Activated T-cell treated with anti-CD3 and anti-CD28 coated beads, Interleukin-2, amount 50 U/mL, for 72 hours (primary cell): Measurements from ENCODE around the gene NAP1L1. TPM values are rescaled to one million over a fixed set of nuclear protein-coding genes. Genes with fewer than 3 reads are reported as not detected.

Source experiments
- ATAC-seq, 2 donors: fragments of 150-1000 bp; cut with Tn5 transposase; replicated peaks in 1 of 2; 2 replicates each; pipeline ENCODE4 v1.10.0; 2021; ENCODE audit warnings: moderate library complexity in 2 of 2, mild to moderate bottlenecking in 1 of 2
- DNase-seq, 2 donors: peaks; one replicate each; pipeline ENCODE4 v3.0.0; 2021 to 2022; ENCODE audit warnings: mixed read lengths in 1 of 2
- H3K27ac Mint-ChIP-seq: one replicate; pipeline ENCODE4 v1.8.0; 2022; ENCODE audit warnings: mild to moderate bottlenecking, moderate library complexity, mixed read lengths
- H3K27me3 Mint-ChIP-seq: one replicate; pipeline ENCODE4 v1.8.0; 2022; ENCODE audit warnings: low read depth, mixed read lengths
- H3K36me3 Mint-ChIP-seq, 2 donors: one replicate each; pipeline ENCODE4 v1.8.0; 2022; ENCODE audit warnings: mixed read lengths in 2 of 2, mild to moderate bottlenecking in 1 of 2; ENCODE audit not compliant: insufficient read depth in 2 of 2
- H3K4me1 Mint-ChIP-seq: one replicate; pipeline ENCODE4 v1.8.0; 2022; ENCODE audit warnings: low read depth, mixed read lengths
- H3K4me3 Mint-ChIP-seq, 2 donors: one replicate each; pipeline ENCODE4 v1.8.0; 2022; ENCODE audit warnings: mild to moderate bottlenecking in 2 of 2, mixed read lengths in 2 of 2, moderate library complexity in 2 of 2
- H3K9me3 Mint-ChIP-seq, 2 donors: one replicate each; pipeline ENCODE4 v1.8.0; 2022; ENCODE audit warnings: mixed read lengths in 2 of 2
- total RNA-seq, 2 donors: library from RNA; stranded (reverse); gene quantifications; one replicate each; pipeline ENCODE4 v1.2.3, GENCODE V29; 2022

The NAP1L1 gene
- total RNA-seq, 2 donors from 2014 or later: 849 to 969 TPM

DNA sequence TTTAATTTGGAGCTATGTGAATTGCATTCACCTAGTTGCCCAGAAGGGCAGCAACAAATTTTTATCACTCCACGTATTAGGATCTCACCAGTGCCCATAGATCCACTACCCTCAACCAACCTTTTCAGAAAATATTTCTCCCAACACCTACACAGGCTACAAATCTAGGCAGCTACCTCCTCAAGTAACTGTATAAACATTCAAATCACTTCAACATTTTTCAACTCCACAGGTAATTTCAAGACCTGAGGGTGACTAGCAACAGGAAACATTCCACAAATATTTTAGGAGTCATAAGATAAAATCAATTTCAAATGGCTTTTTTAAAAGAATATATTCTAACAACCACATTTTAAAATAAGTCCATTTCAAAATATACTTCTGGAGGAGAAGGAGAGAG lies 65.8 kb downstream of the NAP1L1 start:
- Mint-ChIP-seq H3K36me3 (peaks cover 0 to 1% of the 10 kb centered on the region in 2 donors), H3K4me3 (peak overlapping the region in 1 of 2 donors; percentile 25), H3K9me3 (no peaks in the 10 kb centered on the region), H3K27ac (peak overlapping the region; percentile 44), H3K27me3 (no peaks in the 10 kb centered on the region), H3K4me1 (peaks cover 59% of the 10 kb centered on the region)
- ATAC-seq: no peak
- DNase-seq: no peak

DNA sequence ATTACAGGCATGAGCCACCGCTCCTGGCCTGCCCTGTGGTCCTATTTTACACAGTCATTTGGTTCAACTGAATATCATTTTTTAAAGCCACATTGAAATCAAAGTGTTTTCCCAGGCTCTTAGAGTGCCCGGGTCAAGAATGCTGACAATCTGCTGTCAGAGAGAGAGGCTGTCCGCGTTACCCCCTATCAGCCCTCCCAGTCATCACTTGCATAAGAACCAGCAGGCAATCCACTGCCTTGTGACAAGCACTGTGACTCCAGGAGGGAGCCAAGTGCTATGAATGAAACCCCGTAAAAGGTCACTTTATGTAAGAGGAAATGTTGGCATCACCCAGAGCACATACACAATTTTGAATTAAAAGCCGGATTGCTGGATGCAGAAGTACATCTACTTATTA lies 66.4 kb downstream of the NAP1L1 start:
- peak overlapping the region in 1 of 2 donors; percentile 17 for H3K4me3 Mint-ChIP-seq
- peaks cover 59% of the 10 kb centered on the region for H3K4me1 Mint-ChIP-seq

GRCh38 chr12:76014007-76014406 lies 70.5 kb downstream of the NAP1L1 start:
- ATAC-seq: no peak
- Mint-ChIP-seq H3K9me3 (no peaks in the 10 kb centered on the region), H3K4me3 (no peak overlapping the region), H3K36me3 (peaks cover 0 to 1% of the 10 kb centered on the region in 2 donors), H3K27ac (no peak overlapping the region), H3K4me1 (peaks cover 28% of the 10 kb centered on the region), H3K27me3 (no peaks in the 10 kb centered on the region)
- no peak for DNase-seq

More for the DNA sequence above, 66.4 kb downstream of the NAP1L1 start:
- H3K27me3 Mint-ChIP-seq: no peaks in the 10 kb centered on the region
- peaks cover 0 to 1% of the 10 kb centered on the region in 2 donors for H3K36me3 Mint-ChIP-seq
- DNase-seq: no peak
- no peaks in the 10 kb centered on the region for H3K9me3 Mint-ChIP-seq
- no peak for ATAC-seq
- H3K27ac Mint-ChIP-seq: no peak overlapping the region

GRCh38 chr12:76013603-76014002 lies 70.9 kb downstream of the NAP1L1 start:
- no peaks in the 10 kb centered on the region for H3K27me3 Mint-ChIP-seq
- H3K9me3 Mint-ChIP-seq: no peaks in the 10 kb centered on the region
- peaks cover 24% of the 10 kb centered on the region for H3K4me1 Mint-ChIP-seq
- no peak overlapping the region for H3K27ac Mint-ChIP-seq
- no peak overlapping the region for H3K4me3 Mint-ChIP-seq
- DNase-seq (no peak), ATAC-seq (no peak)
- H3K36me3 Mint-ChIP-seq: peaks cover 0 to 1% of the 10 kb centered on the region in 2 donors

- DNase-seq (no peak), ATAC-seq (no peak)
- H3K9me3 Mint-ChIP-seq: no peaks in the 10 kb centered on the region
- H3K27ac Mint-ChIP-seq: no peak overlapping the region
- no peak overlapping the region for H3K4me3 Mint-ChIP-seq
- H3K4me1 Mint-ChIP-seq: peaks cover 16% of the 10 kb centered on the region
- H3K27me3 Mint-ChIP-seq: peaks cover 6% of the 10 kb centered on the region
- no peaks in the 10 kb centered on the region for H3K36me3 Mint-ChIP-seq
These were observed 71.8 kb downstream of the NAP1L1 start for GRCh38 chr12:76012644-76013043.

DNA sequence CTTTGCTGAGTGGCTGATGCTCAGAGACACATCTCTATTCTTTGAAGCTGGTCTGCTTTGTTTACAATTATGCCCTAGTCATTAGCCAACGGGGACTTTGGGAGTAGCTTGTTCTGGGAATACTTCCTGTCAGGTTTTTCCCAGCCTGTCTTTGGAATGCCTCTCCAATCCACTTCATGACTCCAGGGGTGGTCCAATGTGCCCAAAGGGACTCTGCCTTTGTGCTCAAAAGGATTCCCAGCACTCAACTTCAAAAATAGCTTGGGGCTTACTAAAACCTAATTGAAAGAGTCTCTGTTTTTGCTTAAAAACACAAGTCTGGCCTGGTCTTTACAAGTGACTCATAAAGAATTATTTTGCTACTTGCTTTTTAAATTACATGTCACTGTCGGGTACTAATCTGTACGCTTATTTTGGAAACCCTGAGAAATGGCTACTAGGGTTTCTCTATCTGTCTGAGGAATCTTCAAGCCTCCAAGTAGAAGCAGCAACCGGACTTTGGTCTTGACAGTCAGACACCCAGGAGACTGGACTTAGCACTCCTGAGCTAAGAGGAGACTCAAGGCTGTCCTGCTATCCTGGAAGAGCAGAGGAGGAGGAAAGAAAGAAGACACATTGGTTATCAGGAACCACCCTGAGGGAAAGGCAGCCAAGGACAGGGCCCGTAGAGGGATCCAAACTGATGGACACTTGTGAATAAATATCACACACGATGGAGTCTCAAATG lies 73.6 kb downstream of the NAP1L1 start:
- no peak for ATAC-seq
- H3K4me1 Mint-ChIP-seq: peaks cover 9% of the 10 kb centered on the region
- no peak for DNase-seq
- H3K4me3 Mint-ChIP-seq: no peak overlapping the region
- H3K27me3 Mint-ChIP-seq: peaks cover 18% of the 10 kb centered on the region
- no peak overlapping the region for H3K27ac Mint-ChIP-seq
- no peaks in the 10 kb centered on the region for H3K36me3 Mint-ChIP-seq
- no peaks in the 10 kb centered on the region for H3K9me3 Mint-ChIP-seq

DNA sequence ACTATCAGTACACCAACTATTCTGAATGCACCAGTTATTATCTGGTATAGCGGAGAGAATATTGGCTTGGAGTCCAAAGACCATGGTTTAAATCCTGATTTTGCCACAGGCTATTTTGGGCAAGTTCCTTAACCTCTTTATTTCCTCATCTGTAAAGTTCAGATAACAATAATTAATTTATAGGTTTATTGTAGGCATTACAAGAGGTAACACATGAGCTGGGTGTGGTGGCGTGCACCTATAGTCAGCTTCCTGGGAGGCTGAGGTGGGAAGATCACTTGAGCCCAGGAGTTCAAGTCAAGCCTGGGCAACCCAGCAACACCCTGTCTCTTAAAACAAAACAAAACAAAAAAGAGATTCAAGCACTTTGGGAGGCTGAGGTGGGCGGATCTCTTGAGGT lies 76.1 kb downstream of the NAP1L1 start:
- Mint-ChIP-seq H3K9me3 (peaks cover 3% of the 10 kb centered on the region in 2 donors), H3K27me3 (peaks cover 24% of the 10 kb centered on the region), H3K4me3 (no peak overlapping the region), H3K27ac (no peak overlapping the region), H3K36me3 (peaks cover 3 to 6% of the 10 kb centered on the region in 2 donors), H3K4me1 (no peaks in the 10 kb centered on the region)
- DNase-seq: no peak
- no peak for ATAC-seq

GRCh38 chr12:76007640-76008039 lies 76.8 kb downstream of the NAP1L1 start:
- Mint-ChIP-seq H3K27me3 (peaks cover 24% of the 10 kb centered on the region), H3K4me1 (no peaks in the 10 kb centered on the region), H3K36me3 (peaks cover 3 to 6% of the 10 kb centered on the region in 2 donors), H3K27ac (no peak overlapping the region), H3K9me3 (peaks cover 3% of the 10 kb centered on the region in 2 donors), H3K4me3 (no peak overlapping the region)
- no peak for ATAC-seq
- DNase-seq: no peak

DNA sequence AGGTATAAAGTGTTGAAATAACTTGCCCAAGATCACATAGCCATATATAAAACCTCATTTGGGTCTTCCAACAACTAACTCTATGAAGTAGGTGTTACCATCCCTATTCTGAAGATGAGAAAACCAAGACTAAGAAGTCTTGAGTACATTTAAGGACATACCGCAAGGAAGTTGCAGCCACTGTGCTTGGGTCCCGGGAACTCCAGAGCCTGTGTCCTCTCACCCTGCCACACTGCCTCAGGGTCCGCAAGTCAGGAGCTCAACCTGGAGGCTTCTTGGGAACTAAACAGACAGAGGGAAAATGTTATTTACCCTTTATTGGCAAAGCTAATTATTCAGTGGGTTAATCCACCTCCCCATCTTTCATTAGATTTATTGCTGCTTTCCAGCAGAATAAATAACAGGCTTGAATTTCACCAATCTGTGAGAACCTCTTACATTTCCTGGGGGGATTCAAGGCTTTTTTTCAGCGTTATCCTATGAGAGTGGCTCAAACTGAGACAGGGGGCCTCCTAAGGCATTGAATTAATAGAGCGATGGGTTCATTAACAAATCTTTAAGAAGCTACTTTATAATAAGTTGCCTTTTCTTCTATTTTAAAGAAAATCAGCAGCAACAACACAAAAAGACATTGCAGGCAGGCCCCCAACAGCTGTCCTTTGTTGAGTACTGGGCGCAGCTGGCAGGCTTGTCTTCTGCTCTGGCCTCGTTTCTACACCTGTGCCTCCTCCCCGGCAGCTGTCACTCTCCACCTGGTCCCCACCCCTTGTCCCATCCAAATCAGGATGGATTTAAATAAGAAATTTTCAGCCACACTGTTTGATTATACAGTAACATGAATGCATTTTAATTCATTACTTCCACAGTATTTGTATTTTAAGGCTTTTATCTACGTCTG lies 78.2 kb downstream of the NAP1L1 start:
- no peaks in the 10 kb centered on the region for H3K4me1 Mint-ChIP-seq
- H3K9me3 Mint-ChIP-seq: peaks cover 3% of the 10 kb centered on the region in 2 donors
- no peak overlapping the region for H3K27ac Mint-ChIP-seq
- peaks cover 24% of the 10 kb centered on the region for H3K27me3 Mint-ChIP-seq
- ATAC-seq: no peak
- no peak overlapping the region for H3K4me3 Mint-ChIP-seq
- no peak for DNase-seq
- H3K36me3 Mint-ChIP-seq: peaks cover 3 to 6% of the 10 kb centered on the region in 2 donors

DNA sequence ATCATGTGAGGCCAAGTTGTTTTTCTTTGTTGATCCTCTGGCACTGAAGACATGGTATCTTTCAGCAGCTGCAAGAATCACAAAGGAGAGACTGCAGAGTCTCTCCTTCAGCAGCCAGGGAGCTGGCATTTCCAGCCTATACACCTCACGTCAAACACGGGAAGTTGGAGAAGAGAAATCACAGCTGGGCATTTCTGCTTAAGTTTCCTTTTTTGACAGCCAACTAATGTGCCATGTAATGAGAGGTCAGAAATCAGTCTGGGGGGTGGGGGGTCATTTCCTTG lies 81.2 kb downstream of the NAP1L1 start:
- Mint-ChIP-seq H3K4me1 (no peaks in the 10 kb centered on the region), H3K27ac (no peak overlapping the region), H3K27me3 (peaks cover 24% of the 10 kb centered on the region), H3K4me3 (no peak overlapping the region), H3K9me3 (peaks cover 3% of the 10 kb centered on the region in 2 donors), H3K36me3 (peaks cover 3 to 6% of the 10 kb centered on the region in 2 donors)
- ATAC-seq (no peak), DNase-seq (no peak)

- Mint-ChIP-seq H3K4me3 (no peak overlapping the region), H3K36me3 (peaks cover 3 to 6% of the 10 kb centered on the region in 2 donors), H3K9me3 (peaks cover 3% of the 10 kb centered on the region in 2 donors), H3K27ac (no peak overlapping the region), H3K27me3 (peaks cover 20% of the 10 kb centered on the region), H3K4me1 (no peaks in the 10 kb centered on the region)
- ATAC-seq (no peak), DNase-seq (no peak)
These were observed 81.7 kb downstream of the NAP1L1 start for GRCh38 chr12:76002598-76003354.

- ATAC-seq (no peak), DNase-seq (no peak)
- H3K36me3 Mint-ChIP-seq: peaks cover 0 to 2% of the 10 kb centered on the region in 2 donors
- H3K27me3 Mint-ChIP-seq: no peaks in the 10 kb centered on the region
- H3K4me3 Mint-ChIP-seq: no peak overlapping the region
- H3K9me3 Mint-ChIP-seq: no peaks in the 10 kb centered on the region
- H3K27ac Mint-ChIP-seq: no peak overlapping the region
- H3K4me1 Mint-ChIP-seq: peaks cover 27% of the 10 kb centered on the region
These were observed 86.0 kb downstream of the NAP1L1 start for GRCh38 chr12:75998292-75999063.
